SJCRH30 (cell line): ENCODE results near the gene PARP9. TPM values are rescaled to one million over a fixed set of nuclear protein-coding genes. Genes with fewer than 3 reads are reported as not detected.
"Not testable (repeated sequence)": the region's sequence is repeated elsewhere in the genome, so short reads cannot be mapped to it uniquely, and the experiment has no call there.

ENCODE experiments used
- DNase-seq, 2 experiments: peaks; one replicate each; pipeline ENCODE4 v3.0.0-alpha.2; 2015 to 2020
- H3K27ac ChIP-seq: fragments of 250-450 bp; sonication (Bioruptor Pico); 2 replicates; pipeline ENCODE4 v1.5.1; 2020; ENCODE audit warnings: mild to moderate bottlenecking, moderate library complexity
- H3K27me3 ChIP-seq: fragments of 250-450 bp; sonication (Bioruptor Pico); 2 replicates; pipeline ENCODE4 v1.5.1; 2020; ENCODE audit warnings: mild to moderate bottlenecking, moderate library complexity
- H3K36me3 ChIP-seq: fragments of 250-450 bp; sonication (Bioruptor Pico); 2 replicates; pipeline ENCODE4 v1.5.1; 2020; ENCODE audit warnings: mild to moderate bottlenecking, moderate library complexity
- H3K4me1 ChIP-seq: fragments of 250-450 bp; sonication (Bioruptor Pico); 2 replicates; pipeline ENCODE4 v1.5.1; 2020; ENCODE audit warnings: mild to moderate bottlenecking, moderate library complexity
- H3K4me3 ChIP-seq: fragments of 250-450 bp; sonication (Bioruptor Pico); 2 replicates; pipeline ENCODE4 v1.5.1; 2020; ENCODE audit warnings: mild to moderate bottlenecking, moderate library complexity
- H3K9me3 ChIP-seq: fragments of 250-450 bp; sonication (Bioruptor Pico); replicated peaks from 2 replicates; pipeline ENCODE4 v1.5.1; 2020; ENCODE audit warnings: mild to moderate bottlenecking, moderate library complexity
- total RNA-seq: library from RNA; depleted of rRNA; stranded (reverse); fragments of >200 nt; shearing (Covaris generic); gene quantifications from 2 replicates; pipeline ENCODE4 v1.2.3, GENCODE V29; 2014

Gene PARP9
- total RNA-seq, 1 experiment from 2014 or later, result 14.1 TPM

DNA sequence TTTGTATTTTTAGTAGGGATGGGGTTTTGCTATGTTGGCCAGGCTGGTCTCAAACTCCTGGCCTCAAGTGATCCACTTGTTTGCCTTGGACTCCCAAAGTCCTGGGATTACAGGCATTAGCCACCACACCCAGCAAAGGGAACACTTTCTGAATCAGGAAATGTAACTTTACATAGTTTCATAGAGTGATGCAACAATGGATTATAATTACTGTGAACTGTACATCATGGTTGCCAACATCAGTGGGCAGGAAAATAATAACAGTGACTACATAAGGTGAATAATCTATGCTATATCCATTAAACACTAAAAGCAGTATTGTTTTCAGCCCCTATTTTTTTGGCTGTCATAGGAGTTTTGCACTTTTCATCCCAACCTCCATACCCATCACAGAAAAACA, 44.4 kb downstream of the PARP9 start:
- DNase-seq, result no peak
- Histone ChIP-seq H3K36me3 (no peaks in the 10 kb centered on the region), H3K27me3 (no peaks in the 10 kb centered on the region), H3K9me3 (no peaks in the 10 kb centered on the region), H3K4me1 (no peaks in the 10 kb centered on the region), H3K4me3 (no peak overlapping the region), H3K27ac (no peak overlapping the region)

DNA sequence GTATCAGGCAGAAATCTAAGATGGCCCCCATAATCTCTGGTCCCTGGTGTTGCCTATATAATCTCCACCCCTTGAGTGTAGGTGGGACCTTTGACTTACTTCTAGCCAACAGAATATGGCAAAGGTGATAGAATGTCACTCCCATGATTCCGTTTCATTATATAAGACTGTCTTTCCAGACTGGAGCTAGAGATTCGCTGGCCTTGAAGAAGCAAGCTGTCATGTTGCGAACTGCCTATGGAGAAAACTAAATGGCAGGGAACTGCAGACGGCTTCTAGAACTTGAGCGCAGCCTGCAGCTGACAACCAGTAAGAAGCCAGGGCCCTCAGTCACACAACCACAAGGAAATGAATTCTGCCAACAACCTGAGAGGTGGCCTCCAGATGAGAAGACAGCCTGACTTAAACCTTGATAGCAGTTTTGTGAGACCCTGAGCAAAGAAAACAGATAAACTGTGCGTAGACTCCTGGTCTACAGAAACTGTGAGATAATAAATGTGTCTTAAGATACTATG, 47.2 kb downstream of the PARP9 start:
- H3K4me3 ChIP-seq, result no peak overlapping the region
- no peak for DNase-seq
- H3K27ac ChIP-seq, result no peak overlapping the region
- 0 out of 2 replicates have a peak, but pooled peaks cover 5% of the 10 kb centered on the region for H3K4me1 ChIP-seq
- H3K27me3 ChIP-seq, result no peaks in the 10 kb centered on the region
- peaks cover 5% of the 10 kb centered on the region for H3K36me3 ChIP-seq
- H3K9me3 ChIP-seq, result no peaks in the 10 kb centered on the region

DNA sequence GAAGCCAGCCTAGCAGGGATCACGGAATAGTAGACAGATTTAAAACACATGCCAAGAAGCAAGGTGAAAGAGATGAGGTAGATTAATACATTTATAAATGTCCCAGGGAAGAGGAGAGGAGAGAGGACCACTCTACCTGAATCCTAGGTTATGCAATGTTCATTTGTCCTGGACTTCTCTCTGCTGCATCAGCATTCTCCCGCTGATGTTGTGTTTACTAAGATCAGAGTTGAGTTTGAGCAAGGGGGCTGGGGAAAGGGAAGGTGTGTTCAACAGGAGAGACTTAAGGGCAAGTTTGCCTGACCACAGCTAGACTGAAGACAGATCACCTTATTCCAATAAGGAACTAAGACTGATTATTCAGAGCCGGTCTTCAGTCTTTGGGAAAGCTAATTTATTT, 48.2 kb downstream of the PARP9 start:
- Histone ChIP-seq H3K27ac (no peak overlapping the region), H3K4me1 (0 out of 2 replicates have a peak, but pooled peaks cover 5% of the 10 kb centered on the region), H3K36me3 (peaks cover 5% of the 10 kb centered on the region), H3K9me3 (no peaks in the 10 kb centered on the region), H3K27me3 (no peaks in the 10 kb centered on the region), H3K4me3 (no peak overlapping the region)
- no peak for DNase-seq

- Histone ChIP-seq H3K4me1 (0 out of 2 replicates have a peak, but pooled peaks cover 5% of the 10 kb centered on the region), H3K27me3 (no peaks in the 10 kb centered on the region), H3K27ac (peak overlapping the region; percentile 95), H3K4me3 (peak overlapping the region; percentile 99), H3K9me3 (no peaks in the 10 kb centered on the region), H3K36me3 (peaks cover 5% of the 10 kb centered on the region)
- no peak for DNase-seq
Measured at GRCh38 chr3:122515020-122515468, 49.1 kb downstream of the PARP9 start.

GRCh38 chr3:122514123-122515019, 49.7 kb downstream of the PARP9 start, which contains the start of gene KPNA1:
TSS of gene KPNA1 (minus strand) at chr3:122514939. CDS start at chr3:122496565, 18,374 bp downstream.
- Histone ChIP-seq H3K4me1 (0 out of 2 replicates have a peak, but pooled peaks cover 5% of the 10 kb centered on the region), H3K36me3 (peaks cover 5% of the 10 kb centered on the region), H3K27ac (peak within 1 kb of the TSS; percentile 95), H3K27me3 (no peaks in the 10 kb centered on the region), H3K9me3 (no peaks in the 10 kb centered on the region), H3K4me3 (peak within 1 kb of the TSS; percentile 99)
- DNase-seq, result peak; percentile 85 to 91

DNA sequence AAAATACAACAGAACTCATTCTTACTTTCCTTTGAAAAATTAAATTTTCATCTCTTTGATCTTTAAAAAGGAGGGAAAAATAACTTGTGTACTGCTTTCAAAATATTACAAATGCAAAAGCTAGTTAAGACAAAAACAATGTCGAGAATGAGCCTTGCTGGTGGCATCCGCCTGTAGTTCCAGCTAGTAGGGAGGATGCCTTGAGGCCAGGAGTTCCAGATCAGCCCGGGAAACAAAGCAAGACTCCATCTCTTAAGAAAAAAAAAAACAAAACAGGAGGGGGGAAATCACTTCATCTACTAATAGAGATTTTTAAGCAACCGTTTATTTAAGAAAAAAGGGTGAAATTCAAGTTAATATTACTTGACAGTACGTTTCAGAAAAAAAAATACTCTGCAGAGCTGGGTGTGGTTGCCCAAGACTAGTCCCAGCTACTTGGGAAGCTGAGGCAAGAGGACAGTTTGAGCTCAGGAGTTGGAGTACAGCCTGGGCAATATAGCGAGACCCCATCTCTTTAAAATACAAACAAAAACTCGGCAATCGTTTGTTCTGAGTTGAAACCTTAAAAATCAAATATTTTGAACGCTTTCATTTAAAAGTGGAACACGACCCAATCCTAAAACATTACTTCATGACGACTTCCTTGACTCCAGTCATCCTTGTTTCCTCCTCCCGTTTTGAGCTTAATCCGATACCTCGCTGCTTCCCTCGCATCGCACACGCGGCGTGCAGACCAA, 50.5 kb downstream of the PARP9 start:
- H3K36me3 ChIP-seq, result peaks cover 5% of the 10 kb centered on the region
- 0 out of 2 replicates have a peak, but pooled peaks cover 5% of the 10 kb centered on the region for H3K4me1 ChIP-seq
- H3K9me3 ChIP-seq, result no peaks in the 10 kb centered on the region
- H3K27ac ChIP-seq, result peak overlapping the region; percentile 95
- peak overlapping the region; percentile 99 for H3K4me3 ChIP-seq
- DNase-seq, result peak in 1 of 2 experiments; percentile 6
- no peaks in the 10 kb centered on the region for H3K27me3 ChIP-seq

GRCh38 chr3:122512284-122512683, 51.8 kb downstream of the PARP9 start:
- Histone ChIP-seq H3K27me3 (no peaks in the 10 kb centered on the region), H3K4me1 (0 out of 2 replicates have a peak, but pooled peaks cover 5% of the 10 kb centered on the region), H3K9me3 (no peaks in the 10 kb centered on the region), H3K36me3 (peaks cover 9% of the 10 kb centered on the region), H3K4me3 (no peak overlapping the region), H3K27ac (no peak overlapping the region)
- DNase-seq, result no peak

DNA sequence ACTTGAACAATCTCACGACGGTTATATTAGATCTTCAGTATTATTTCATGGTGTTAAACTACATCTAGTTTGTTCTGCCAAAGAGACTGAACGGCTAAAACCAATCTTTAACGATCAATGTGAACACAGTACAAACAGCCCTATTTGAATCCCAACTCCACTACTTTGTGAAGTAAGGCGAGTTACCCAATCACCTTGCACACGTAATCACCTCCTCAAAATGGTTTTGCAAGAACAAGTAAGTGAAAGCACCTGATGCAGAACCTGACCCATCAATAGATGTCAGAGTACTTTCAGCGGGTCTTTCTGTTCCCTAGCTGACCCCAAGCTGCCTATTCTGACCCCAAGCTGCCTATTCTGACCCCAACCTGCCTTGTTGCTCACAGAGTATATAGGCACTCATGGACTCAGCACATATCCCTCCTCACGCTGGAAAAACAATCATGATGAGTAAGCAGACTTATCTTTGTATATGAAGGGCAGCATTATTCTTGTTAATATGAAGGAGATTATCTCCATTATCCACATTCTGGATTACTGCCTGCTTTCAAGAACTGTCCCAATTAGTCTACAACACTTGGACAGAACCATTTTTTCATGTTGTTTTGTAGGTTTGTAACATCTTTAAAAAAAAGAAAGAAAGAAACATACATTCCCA, 53.1 kb downstream of the PARP9 start:
- DNase-seq, result no peak
- H3K4me3 ChIP-seq, result no peak overlapping the region

GRCh38 chr3:122508944-122509343, 55.2 kb downstream of the PARP9 start:
- not testable (repeated sequence) for H3K27ac ChIP-seq, H3K27me3 ChIP-seq, H3K4me1 ChIP-seq, H3K36me3 ChIP-seq, H3K4me3 ChIP-seq, DNase-seq, H3K9me3 ChIP-seq

More for the DNA sequence above, 53.1 kb downstream of the PARP9 start:
- H3K9me3 ChIP-seq, result no peaks in the 10 kb centered on the region
- peaks cover 9% of the 10 kb centered on the region for H3K36me3 ChIP-seq
- no peak overlapping the region for H3K27ac ChIP-seq
- H3K27me3 ChIP-seq, result no peaks in the 10 kb centered on the region
- H3K4me1 ChIP-seq, result 0 out of 2 replicates have a peak, but pooled peaks cover 5% of the 10 kb centered on the region

- H3K9me3 ChIP-seq, result no peaks in the 10 kb centered on the region
- H3K36me3 ChIP-seq, result peaks cover 11% of the 10 kb centered on the region
- H3K4me3 ChIP-seq, result no peak overlapping the region
- H3K4me1 ChIP-seq, result 0 out of 2 replicates have a peak, but pooled peaks cover 5% of the 10 kb centered on the region
- H3K27ac ChIP-seq, result no peak overlapping the region
- DNase-seq, result no peak
- no peaks in the 10 kb centered on the region for H3K27me3 ChIP-seq
Measured at GRCh38 chr3:122508135-122508914, 55.8 kb downstream of the PARP9 start.

- Histone ChIP-seq H3K4me1 (no peaks in the 10 kb centered on the region; the same call in 1 of the 2 replicates), H3K9me3 (no peaks in the 10 kb centered on the region), H3K27me3 (no peaks in the 10 kb centered on the region), H3K27ac (no peak overlapping the region), H3K36me3 (peaks cover 7% of the 10 kb centered on the region; the same call in 1 of the 2 replicates), H3K4me3 (no peak overlapping the region)
- no peak for DNase-seq
Measured at GRCh38 chr3:122506450-122506849, 57.6 kb downstream of the PARP9 start.

DNA sequence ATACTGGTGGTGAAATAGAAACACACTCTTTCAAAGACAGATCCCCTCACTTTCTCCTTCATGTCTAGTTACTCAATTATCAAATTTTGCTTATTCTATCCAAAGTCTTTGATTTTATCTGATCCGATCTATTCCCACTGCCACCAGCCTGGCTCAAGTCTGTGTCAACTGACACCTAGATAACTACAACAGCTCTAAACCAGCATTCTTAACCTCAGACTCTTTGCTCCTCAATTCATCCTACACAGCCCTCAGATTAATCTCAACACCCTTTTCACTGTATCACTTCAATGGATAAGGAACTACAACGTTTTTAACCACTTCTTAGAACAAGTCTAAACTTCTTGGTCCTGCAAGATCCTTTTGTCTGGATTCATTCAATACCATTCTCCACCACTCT, 58.4 kb downstream of the PARP9 start:
- H3K4me3 ChIP-seq, result no peak overlapping the region
- H3K36me3 ChIP-seq, result peaks cover 7% of the 10 kb centered on the region; the same call in 1 of the 2 replicates
- H3K4me1 ChIP-seq, result no peaks in the 10 kb centered on the region; the same call in 1 of the 2 replicates
- DNase-seq, result no peak
- H3K27me3 ChIP-seq, result no peaks in the 10 kb centered on the region
- H3K27ac ChIP-seq, result no peak overlapping the region
- H3K9me3 ChIP-seq, result no peaks in the 10 kb centered on the region

GRCh38 chr3:122502941-122503340, 61.2 kb downstream of the PARP9 start:
- H3K4me3 ChIP-seq, result no peak overlapping the region
- H3K27ac ChIP-seq, result no peak overlapping the region
- no peak for DNase-seq
- H3K27me3 ChIP-seq, result no peaks in the 10 kb centered on the region
- peaks cover 4% of the 10 kb centered on the region; the same call in 1 of the 2 replicates for H3K4me1 ChIP-seq
- H3K36me3 ChIP-seq, result 0 out of 2 replicates have a peak, but pooled peaks cover 4% of the 10 kb centered on the region
- no peaks in the 10 kb centered on the region; the same call in 1 of the 2 replicates for H3K9me3 ChIP-seq
